SK-N-SH (cell line): ENCODE data around the gene SLC39A3. TPM values are rescaled to one million over a fixed set of nuclear protein-coding genes. Genes with fewer than 3 reads are reported as not detected.

ENCODE experiments used
- CTCF ChIA-PET: fragments of 300-600, 350-600 bp; formaldehyde crosslinking; extraction: SDS; loops from one replicate; lab custom pipeline; 2021; lab: Yijun Ruan, JAX
- POLR2A ChIA-PET: fragments of 350-600 bp; sonication (Branson Sonifier 250); formaldehyde crosslinking; extraction: SDS; loops from one replicate; lab custom pipeline; 2020; ENCODE audit warnings: antibody characterized with exemption, inconsistent platforms; lab: Yijun Ruan, JAX
- DNase-seq: peaks from one replicate; pipeline ENCODE4 v3.0.0; 2012
- H2AFZ ChIP-seq: fragments of 200-600 bp; sonication (generic); 2 replicates; pipeline ENCODE4 v1.8.1; 2016; ENCODE audit warnings: antibody characterized with exemption, mild to moderate bottlenecking, low read depth
- H3F3A ChIP-seq: fragments of 200-600 bp; sonication (generic); replicated peaks from 2 replicates; pipeline ENCODE3; 2016; ENCODE audit warnings: antibody characterized with exemption, mild to moderate bottlenecking; ENCODE audit not compliant: insufficient read depth
- H3K27ac ChIP-seq, 2 experiments: fragments of 200-500 bp in 1 of 2; fragments of 200-600 bp in 1 of 2; sonication (Bioruptor generic) in 1 of 2; sonication (generic), shearing (Covaris generic) in 1 of 2; 2 replicates each; pipeline versions ENCODE4 v1.5.1 to v1.6.1; 2014 to 2016; ENCODE audit warnings: low read depth in 2 of 2, inconsistent platforms in 1 of 2, low read length in 1 of 2, mild to moderate bottlenecking in 1 of 2, mixed read lengths in 1 of 2
- H3K27me3 ChIP-seq: fragments of 200-600 bp; sonication (generic), shearing (Covaris generic); 2 replicates; pipeline ENCODE4 v1.6.1; 2016; ENCODE audit warnings: mixed run types; ENCODE audit not compliant: insufficient read depth
- H3K36me3 ChIP-seq, 2 experiments: fragments of 200-500 bp in 1 of 2; fragments of 200-600 bp in 1 of 2; sonication (Bioruptor generic) in 1 of 2; sonication (generic) in 1 of 2; replicated peaks in 1 of 2; 2 replicates each; pipeline versions ENCODE3 to v1.5.1; 2014 to 2016; ENCODE audit warnings: low read length in 1 of 2, mild to moderate bottlenecking in 1 of 2; ENCODE audit not compliant: insufficient read depth in 2 of 2, control insufficient read depth in 1 of 2
- H3K4me1 ChIP-seq, 2 experiments: fragments of 200-500 bp in 1 of 2; fragments of 200-600 bp in 1 of 2; sonication (Bioruptor generic) in 1 of 2; sonication (generic), shearing (Covaris generic) in 1 of 2; 2 replicates each; pipeline versions ENCODE4 v1.5.1 to v1.6.1; 2014 to 2016; ENCODE audit warnings: low read depth in 1 of 2, low read length in 1 of 2, mixed run types in 1 of 2; ENCODE audit not compliant: insufficient read depth in 2 of 2, control insufficient read depth in 1 of 2
- H3K4me2 ChIP-seq: fragments of 200-600 bp; sonication (generic), shearing (Covaris generic); 2 replicates; pipeline ENCODE4 v1.6.1; 2017; ENCODE audit warnings: mixed run types
- H3K4me3 ChIP-seq, 2 experiments: fragments of 200-500 bp in 1 of 2; fragments of 200-600 bp in 1 of 2; sonication (Bioruptor generic) in 1 of 2; sonication (generic), shearing (Covaris generic) in 1 of 2; 2 replicates each; pipeline versions ENCODE4 v1.5.1 to v1.8.1; 2014 to 2016; ENCODE audit warnings: low read depth in 2 of 2, inconsistent platforms in 1 of 2, low read length in 1 of 2, mild to moderate bottlenecking in 1 of 2, mixed read lengths in 1 of 2, moderate library complexity in 1 of 2
- H3K79me2 ChIP-seq: fragments of 200-600 bp; sonication (generic); 2 replicates; pipeline ENCODE4 v1.8.1; 2017; ENCODE audit warnings: mild to moderate bottlenecking; ENCODE audit not compliant: insufficient read depth
- H3K9ac ChIP-seq: fragments of 200-600 bp; sonication (generic); 2 replicates; pipeline ENCODE4 v1.6.1; 2017; ENCODE audit warnings: mixed run types
- H3K9me2 ChIP-seq: fragments of 200-600 bp; sonication (generic); 2 replicates; pipeline ENCODE4 v1.6.1; 2017; ENCODE audit warnings: mixed run types
- H3K9me3 ChIP-seq: fragments of 200-600 bp; sonication (generic); 2 replicates; pipeline ENCODE4 v1.6.1; 2017; ENCODE audit warnings: mixed run types, mild to moderate bottlenecking, moderate library complexity
- H4K20me1 ChIP-seq: fragments of 200-600 bp; sonication (generic); 2 replicates; pipeline ENCODE4 v1.6.1; 2017; ENCODE audit warnings: mild to moderate bottlenecking, mixed run types; ENCODE audit not compliant: insufficient read depth
- CHD2 ChIP-seq: fragments of 150-350 bp; IDR thresholded peaks from 2 replicates; pipeline ENCODE4 v1.6.1; 2018; ENCODE audit warnings: low read length; ENCODE audit not compliant: partially characterized antibody
- ELF1 ChIP-seq: IDR thresholded peaks from 2 replicates; pipeline ENCODE4 v1.4.0; 2012
- EP300 ChIP-seq, 2 experiments: IDR thresholded peaks; 2 replicates each; pipeline versions ENCODE4 v1.4.0 to v1.6.1; 2012; ENCODE audit warnings: borderline replicate concordance in 1 of 2, low read depth in 1 of 2, low read length in 1 of 2
- EZH2phosphoT487 ChIP-seq: fragments of 200-600 bp; sonication (generic); IDR thresholded peaks from 2 replicates; pipeline ENCODE4 v1.6.1; 2017; ENCODE audit warnings: low read depth, mixed run types, mild to moderate bottlenecking, antibody characterized with exemption, moderate library complexity, borderline replicate concordance
- FOSL2 ChIP-seq: IDR thresholded peaks from 2 replicates; pipeline ENCODE4 v1.4.0; 2012; ENCODE audit warnings: low read depth, mild to moderate bottlenecking, moderate library complexity, borderline replicate concordance
- GATA2 ChIP-seq: sonication (generic); formaldehyde crosslinking; IDR thresholded peaks from 2 replicates; pipeline ENCODE4 v1.5.0; 2020; ENCODE audit warnings: mild to moderate bottlenecking, missing genetic modification reagents
- JUND ChIP-seq: IDR thresholded peaks from 2 replicates; pipeline ENCODE4 v1.4.0; 2012
- MEF2A ChIP-seq: IDR thresholded peaks from 2 replicates; pipeline ENCODE4 v1.4.0; 2012; ENCODE audit warnings: low read depth, borderline replicate concordance
- NFIC ChIP-seq: IDR thresholded peaks from 2 replicates; pipeline ENCODE4 v1.4.0; 2012; ENCODE audit warnings: borderline replicate concordance
- SIN3A ChIP-seq: IDR thresholded peaks from 2 replicates; pipeline ENCODE4 v1.6.1; 2012; ENCODE audit warnings: low read depth, mild to moderate bottlenecking, low read length, moderate library complexity, borderline replicate concordance
- TAF1 ChIP-seq: IDR thresholded peaks from 2 replicates; pipeline ENCODE4 v1.6.1; 2012; ENCODE audit warnings: low read depth, mild to moderate bottlenecking, low read length, moderate library complexity, borderline replicate concordance
- TCF12 ChIP-seq: IDR thresholded peaks from 2 replicates; pipeline ENCODE4 v1.4.0; 2012
- YY1 ChIP-seq: IDR thresholded peaks from 2 replicates; pipeline ENCODE4 v1.4.0; 2012; ENCODE audit warnings: low read depth, mild to moderate bottlenecking
- WGBS: methylation state at CpG from one replicate; pipeline ENCODE4 v1.1.6; 2017; ENCODE audit warnings: low lambda C conversion rate; 5-methylcytosine and 5-hydroxymethylcytosine counted together
- polyA plus RNA-seq, 3 experiments: library from polyadenylated mRNA; depleted of rRNA; stranded (reverse); fragments of >200 nt; gene quantifications; 2 replicates each; pipeline ENCODE4 v1.2.3, GENCODE V29; 2012
- TF ChIP-seq, protein P1 (sequence below): IDR thresholded peaks from 2 replicates; pipeline ENCODE4 v1.4.0; 2012; ENCODE audit warnings: low read depth
- TF ChIP-seq, protein P2 (sequence below): IDR thresholded peaks from 2 replicates; pipeline ENCODE4 v1.4.0; 2012; ENCODE audit warnings: low read depth, borderline replicate concordance
- TF ChIP-seq, protein P3 (sequence below): IDR thresholded peaks from 2 replicates; pipeline ENCODE4; 2012
- TF ChIP-seq, protein P4 (sequence below): IDR thresholded peaks from 2 replicates; pipeline ENCODE4 v1.6.1; 2012; ENCODE audit warnings: mild to moderate bottlenecking, low read depth, low read length, moderate library complexity

SLC39A3 gene
- polyA plus RNA-seq, 1 of the 3 experiments (the other 2 are of a cell fraction): 45.2 TPM

DNA sequence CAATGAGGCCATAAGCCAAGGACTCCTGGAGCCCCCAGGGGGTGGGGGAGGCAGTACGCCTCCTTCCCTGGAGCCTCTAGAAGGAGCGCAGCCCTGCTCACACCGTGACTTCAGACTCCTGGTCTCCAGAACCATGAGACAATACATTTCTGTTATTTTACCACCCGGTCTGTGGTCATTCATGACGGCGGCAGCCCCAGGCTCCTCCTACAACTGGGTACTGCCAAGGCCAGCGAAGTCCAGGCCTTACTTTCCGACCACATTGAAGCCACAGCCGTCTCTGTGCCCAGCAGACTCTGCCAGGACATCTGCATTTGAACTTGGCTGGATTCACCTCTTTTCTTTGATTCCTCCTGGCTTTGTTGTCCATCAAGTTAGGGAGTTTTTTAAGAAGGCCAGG is 47.9 kb downstream of the SLC39A3 start:
- no peak for DNase-seq
- TF ChIP-seq, protein P1, sequence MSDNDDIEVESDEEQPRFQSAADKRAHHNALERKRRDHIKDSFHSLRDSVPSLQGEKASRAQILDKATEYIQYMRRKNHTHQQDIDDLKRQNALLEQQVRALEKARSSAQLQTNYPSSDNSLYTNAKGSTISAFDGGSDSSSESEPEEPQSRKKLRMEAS: no peak
- TF ChIP-seq NFIC (no peak), JUND (no peak), CHD2 (no peak)
- Histone ChIP-seq H3K4me1 (no peaks in the 10 kb centered on the region; a peak in 1 of 4 replicates), H3K4me3 (no peak overlapping the region), H3K4me2 (no peak overlapping the region), H3F3A (no peaks in the 10 kb centered on the region), H3K27ac (no peak overlapping the region), H3K36me3 (no peaks in the 10 kb centered on the region), H3K79me2 (no peaks in the 10 kb centered on the region), H3K9me2 (no peaks in the 10 kb centered on the region), H3K9ac (no peak overlapping the region), H3K9me3 (no peaks in the 10 kb centered on the region), H4K20me1 (no peaks in the 10 kb centered on the region), H2AFZ (no peak overlapping the region), H3K27me3 (no peaks in the 10 kb centered on the region)
- 69% methylated on average over 7 of the region's 9 CpGs for WGBS
- ChIA-PET CTCF (no interaction called here), POLR2A (no interaction called here)

DNA sequence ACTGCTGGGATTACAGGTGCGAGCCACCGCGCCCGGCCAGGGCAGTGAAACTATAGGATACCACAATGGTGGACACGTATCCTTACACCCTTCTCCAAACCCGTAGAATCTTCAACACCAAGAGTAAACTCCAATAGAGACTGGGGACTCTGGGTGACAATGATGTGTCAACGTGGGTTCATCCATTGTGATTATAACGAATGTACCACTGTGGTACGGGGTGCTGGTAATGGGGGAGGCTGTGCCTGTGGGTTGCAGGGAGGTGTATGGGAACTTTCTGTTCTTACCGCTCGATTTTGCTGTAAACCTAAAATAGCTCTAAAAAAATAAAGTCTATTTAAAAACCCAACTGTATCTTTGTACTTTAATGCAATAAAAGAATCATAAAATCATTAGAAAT is 49.0 kb downstream of the SLC39A3 start:
- Histone ChIP-seq H4K20me1 (no peaks in the 10 kb centered on the region), H3F3A (no peaks in the 10 kb centered on the region), H3K9me3 (no peaks in the 10 kb centered on the region), H2AFZ (no peak overlapping the region), H3K4me1 (no peaks in the 10 kb centered on the region; a peak in 1 of 4 replicates), H3K36me3 (no peaks in the 10 kb centered on the region), H3K4me2 (no peak overlapping the region), H3K9ac (no peak overlapping the region), H3K9me2 (no peaks in the 10 kb centered on the region), H3K27ac (no peak overlapping the region), H3K79me2 (no peaks in the 10 kb centered on the region), H3K27me3 (no peaks in the 10 kb centered on the region), H3K4me3 (no peak overlapping the region)
- TF ChIP-seq YY1: no peak
- 84% methylated on average over 11 of the region's 11 CpGs for whole genome bisulfite sequencing
- DNase-seq: no peak
- ChIA-PET CTCF (interaction anchor here (1.2 kb wide), 1 partner anchor 58 kb away, joined by 4 read pairs; no protein-coding TSS in a partner anchor), POLR2A (no interaction called here)

DNA sequence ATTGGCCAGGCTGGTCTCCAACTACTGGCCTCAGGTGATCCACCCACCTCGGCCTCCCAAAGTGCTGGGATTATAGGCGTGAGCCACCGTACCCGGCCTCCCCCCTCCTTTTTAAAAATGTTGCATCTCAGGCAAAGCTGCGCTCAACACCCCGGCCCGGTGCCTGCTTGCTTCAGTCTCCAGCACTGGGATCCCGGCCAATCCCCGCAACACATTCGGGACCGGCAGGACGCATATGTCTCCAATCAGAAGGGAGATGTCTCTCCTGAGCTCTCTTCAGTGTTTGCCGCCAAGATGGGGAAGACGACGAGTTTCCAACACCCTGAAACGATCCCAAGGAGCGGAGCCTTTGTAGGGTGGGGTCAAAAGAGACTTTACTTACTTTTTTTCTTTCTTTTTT is 53.5 kb downstream of the SLC39A3 start:
- Histone ChIP-seq H3K9ac (no peak overlapping the region), H2AFZ (no peak overlapping the region), H3K9me3 (no peaks in the 10 kb centered on the region), H3K4me3 (no peak overlapping the region), H3K4me1 (no peaks in the 10 kb centered on the region), H3K36me3 (no peaks in the 10 kb centered on the region), H3K27ac (no peak overlapping the region), H3K4me2 (no peak overlapping the region), H3K79me2 (no peaks in the 10 kb centered on the region), H3K27me3 (no peaks in the 10 kb centered on the region), H3F3A (no peaks in the 10 kb centered on the region), H4K20me1 (no peaks in the 10 kb centered on the region), H3K9me2 (no peaks in the 10 kb centered on the region)
- ChIA-PET POLR2A (no interaction called here), CTCF (interaction anchor here (1.0 to 1.5 kb wide), 2 partner anchors 15 to 38 kb away, joined by 3 to 4 read pairs; no protein-coding TSS in a partner anchor)
- DNase-seq: no peak
- WGBS: 78% methylated on average over 17 of the region's 17 CpGs
- TF ChIP-seq MEF2A: no peak
- TF ChIP-seq GATA2: no peak
- TF ChIP-seq YY1: no peak
- no peak for TF ChIP-seq FOSL2
- no peak for TF ChIP-seq TAF1
- TF ChIP-seq, protein P2, sequence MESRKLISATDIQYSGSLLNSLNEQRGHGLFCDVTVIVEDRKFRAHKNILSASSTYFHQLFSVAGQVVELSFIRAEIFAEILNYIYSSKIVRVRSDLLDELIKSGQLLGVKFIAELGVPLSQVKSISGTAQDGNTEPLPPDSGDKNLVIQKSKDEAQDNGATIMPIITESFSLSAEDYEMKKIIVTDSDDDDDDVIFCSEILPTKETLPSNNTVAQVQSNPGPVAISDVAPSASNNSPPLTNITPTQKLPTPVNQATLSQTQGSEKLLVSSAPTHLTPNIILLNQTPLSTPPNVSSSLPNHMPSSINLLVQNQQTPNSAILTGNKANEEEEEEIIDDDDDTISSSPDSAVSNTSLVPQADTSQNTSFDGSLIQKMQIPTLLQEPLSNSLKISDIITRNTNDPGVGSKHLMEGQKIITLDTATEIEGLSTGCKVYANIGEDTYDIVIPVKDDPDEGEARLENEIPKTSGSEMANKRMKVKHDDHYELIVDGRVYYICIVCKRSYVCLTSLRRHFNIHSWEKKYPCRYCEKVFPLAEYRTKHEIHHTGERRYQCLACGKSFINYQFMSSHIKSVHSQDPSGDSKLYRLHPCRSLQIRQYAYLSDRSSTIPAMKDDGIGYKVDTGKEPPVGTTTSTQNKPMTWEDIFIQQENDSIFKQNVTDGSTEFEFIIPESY: no peak
- TF ChIP-seq, protein P3, sequence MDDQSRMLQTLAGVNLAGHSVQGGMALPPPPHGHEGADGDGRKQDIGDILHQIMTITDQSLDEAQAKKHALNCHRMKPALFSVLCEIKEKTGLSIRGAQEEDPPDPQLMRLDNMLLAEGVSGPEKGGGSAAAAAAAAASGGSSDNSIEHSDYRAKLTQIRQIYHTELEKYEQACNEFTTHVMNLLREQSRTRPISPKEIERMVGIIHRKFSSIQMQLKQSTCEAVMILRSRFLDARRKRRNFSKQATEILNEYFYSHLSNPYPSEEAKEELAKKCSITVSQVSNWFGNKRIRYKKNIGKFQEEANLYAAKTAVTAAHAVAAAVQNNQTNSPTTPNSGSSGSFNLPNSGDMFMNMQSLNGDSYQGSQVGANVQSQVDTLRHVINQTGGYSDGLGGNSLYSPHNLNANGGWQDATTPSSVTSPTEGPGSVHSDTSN: no peak
- TF ChIP-seq SIN3A: no peak
- TF ChIP-seq ELF1: no peak
- TF ChIP-seq, protein P4, sequence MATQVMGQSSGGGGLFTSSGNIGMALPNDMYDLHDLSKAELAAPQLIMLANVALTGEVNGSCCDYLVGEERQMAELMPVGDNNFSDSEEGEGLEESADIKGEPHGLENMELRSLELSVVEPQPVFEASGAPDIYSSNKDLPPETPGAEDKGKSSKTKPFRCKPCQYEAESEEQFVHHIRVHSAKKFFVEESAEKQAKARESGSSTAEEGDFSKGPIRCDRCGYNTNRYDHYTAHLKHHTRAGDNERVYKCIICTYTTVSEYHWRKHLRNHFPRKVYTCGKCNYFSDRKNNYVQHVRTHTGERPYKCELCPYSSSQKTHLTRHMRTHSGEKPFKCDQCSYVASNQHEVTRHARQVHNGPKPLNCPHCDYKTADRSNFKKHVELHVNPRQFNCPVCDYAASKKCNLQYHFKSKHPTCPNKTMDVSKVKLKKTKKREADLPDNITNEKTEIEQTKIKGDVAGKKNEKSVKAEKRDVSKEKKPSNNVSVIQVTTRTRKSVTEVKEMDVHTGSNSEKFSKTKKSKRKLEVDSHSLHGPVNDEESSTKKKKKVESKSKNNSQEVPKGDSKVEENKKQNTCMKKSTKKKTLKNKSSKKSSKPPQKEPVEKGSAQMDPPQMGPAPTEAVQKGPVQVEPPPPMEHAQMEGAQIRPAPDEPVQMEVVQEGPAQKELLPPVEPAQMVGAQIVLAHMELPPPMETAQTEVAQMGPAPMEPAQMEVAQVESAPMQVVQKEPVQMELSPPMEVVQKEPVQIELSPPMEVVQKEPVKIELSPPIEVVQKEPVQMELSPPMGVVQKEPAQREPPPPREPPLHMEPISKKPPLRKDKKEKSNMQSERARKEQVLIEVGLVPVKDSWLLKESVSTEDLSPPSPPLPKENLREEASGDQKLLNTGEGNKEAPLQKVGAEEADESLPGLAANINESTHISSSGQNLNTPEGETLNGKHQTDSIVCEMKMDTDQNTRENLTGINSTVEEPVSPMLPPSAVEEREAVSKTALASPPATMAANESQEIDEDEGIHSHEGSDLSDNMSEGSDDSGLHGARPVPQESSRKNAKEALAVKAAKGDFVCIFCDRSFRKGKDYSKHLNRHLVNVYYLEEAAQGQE: no peak
- TF ChIP-seq EP300 (IDR thresholded peaks at IDR 0.05; ENCODE audit: borderline replicate concordance in 1 of 2, low read depth in 1 of 2, low read length in 1 of 2): no peak
- TF ChIP-seq TCF12: no peak
- TF ChIP-seq EZH2phosphoT487: no peak
